Posterior cingulate gyrus (tissue), 11 donors: Measurements from ENCODE around the gene SPATA31C1.
"Not testable (repeated sequence)": the region's sequence is repeated elsewhere in the genome, so short reads cannot be mapped to it uniquely, and the experiment has no call there.

Source experiments
- DNase-seq, 10 donors: peaks; one replicate each; pipeline versions ENCODE4 v3.0.0 to v3.0.0-alpha.2; 2020 to 2021; ENCODE audit warnings: mixed read lengths in 3 of 10
- intact Hi-C: fragments of 100-400 bp; cut with DNase I; formaldehyde crosslinking; loops from one replicate; pipeline ENCODE4 v1.15.1; 2023

Gene SPATA31C1

GRCh38 chr9:87886210-87886932, 31.4 kb upstream of the SPATA31C1 start:
- DNase-seq = peak in 2 of 10 donors; percentile 31 to 52
- intact Hi-C loops = no loop called here

- DNase-seq = peak in 2 of 10 donors; percentile 68 to 77
- intact Hi-C loops = no loop called here
Observed at GRCh38 chr9:87886933-87887505, 30.7 kb upstream of the SPATA31C1 start.

- intact Hi-C loops = no loop called here
- DNase-seq = peak in 1 of 10 donors; percentile 62
Observed at GRCh38 chr9:87887661-87888480, 29.9 kb upstream of the SPATA31C1 start.

GRCh38 chr9:87888501-87888900, 29.3 kb upstream of the SPATA31C1 start:
- intact Hi-C loops = no loop called here
- DNase-seq = peak in 1 of 10 donors; percentile 69

- peak in 1 of 10 donors; percentile 72 for DNase-seq
- intact Hi-C loops = no loop called here
Observed at GRCh38 chr9:87889065-87889881, 28.5 kb upstream of the SPATA31C1 start.

GRCh38 chr9:87889882-87890252, 27.9 kb upstream of the SPATA31C1 start:
- peak in 1 of 10 donors; percentile 71 for DNase-seq
- intact Hi-C loops = no loop called here

- intact Hi-C loops = no loop called here
- peak in 1 of 10 donors; percentile 52 for DNase-seq
Observed at GRCh38 chr9:87890837-87891236, 26.9 kb upstream of the SPATA31C1 start.

- intact Hi-C loops = no loop called here
- DNase-seq = no peak
Observed at GRCh38 chr9:87891754-87892153, 26.0 kb upstream of the SPATA31C1 start.

GRCh38 chr9:87892956-87893355, 24.8 kb upstream of the SPATA31C1 start:
- intact Hi-C loops = no loop called here
- DNase-seq = no peak

GRCh38 chr9:87894998-87895625, 22.6 kb upstream of the SPATA31C1 start:
- DNase-seq = no peak
- intact Hi-C loops = no loop called here

GRCh38 chr9:87896891-87897290, 20.9 kb upstream of the SPATA31C1 start:
- no peak for DNase-seq
- intact Hi-C loops = no loop called here

- intact Hi-C loops = no loop called here
- no peak for DNase-seq
Observed at GRCh38 chr9:87898151-87898550, 19.6 kb upstream of the SPATA31C1 start.

- intact Hi-C loops = not testable (repeated sequence)
- DNase-seq = peak in 1 of 10 donors; percentile 35
Observed at GRCh38 chr9:87902371-87902770, 15.4 kb upstream of the SPATA31C1 start.

- intact Hi-C loops = no loop called here
- peak in 2 of 10 donors; percentile 51 to 68 for DNase-seq
Observed at GRCh38 chr9:87909310-87910041, 8.3 kb upstream of the SPATA31C1 start.

- intact Hi-C loops = no loop called here
- no peak for DNase-seq
Observed at GRCh38 chr9:87910821-87911220, 6.9 kb upstream of the SPATA31C1 start.

- intact Hi-C loops = not testable (repeated sequence)
- peak in 2 of 10 donors; percentile 55 to 76 for DNase-seq
Observed at GRCh38 chr9:87919013-87919412, 1.3 kb downstream of the SPATA31C1 start.

GRCh38 chr9:87921561-87921960, 3.8 kb downstream of the SPATA31C1 start:
- intact Hi-C loops, DNase-seq: not testable (repeated sequence)

- intact Hi-C loops, DNase-seq: not testable (repeated sequence)
Observed at GRCh38 chr9:87923012-87923411, 5.2 kb downstream of the SPATA31C1 start.

- intact Hi-C loops = not testable (repeated sequence)
- DNase-seq = peak in 2 of 10 donors; percentile 61 to 80
Observed at GRCh38 chr9:87924851-87925250, 7.1 kb downstream of the SPATA31C1 start.
